HG02938 (cell line): Measurements from ENCODE around the gene GSDME.

ENCODE experiments used
- ATAC-seq: cut with Tn5 transposase; IDR thresholded peaks from one replicate; pipeline ENCODE4 v1.9.1; 2021; ENCODE audit warnings: mild to moderate bottlenecking, moderate library complexity; ENCODE audit not compliant: unreplicated experiment

The GSDME gene

GRCh38 chr7:24659505-24659904 is 97.8 kb downstream of the GSDME start:
- no peak for ATAC-seq

DNA sequence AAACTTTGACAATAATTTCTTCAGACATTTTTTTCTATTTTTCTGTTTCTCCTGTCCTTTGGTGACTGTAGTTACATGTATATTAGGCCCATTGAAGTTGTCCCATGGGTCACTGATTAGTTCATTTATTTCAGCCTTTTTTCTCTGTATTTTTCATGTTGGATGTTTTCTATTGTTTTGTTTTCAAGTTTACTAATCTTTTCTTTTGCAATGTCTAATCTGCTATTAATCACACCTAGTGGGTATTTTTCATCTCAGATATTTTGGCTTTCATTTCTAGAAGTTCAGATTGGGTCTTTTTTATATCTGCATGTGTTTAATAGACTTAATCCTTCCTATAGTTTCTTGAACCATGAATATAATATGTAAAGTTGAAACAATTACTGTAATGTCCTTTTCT is 99.3 kb downstream of the GSDME start:
- ATAC-seq = no peak

DNA sequence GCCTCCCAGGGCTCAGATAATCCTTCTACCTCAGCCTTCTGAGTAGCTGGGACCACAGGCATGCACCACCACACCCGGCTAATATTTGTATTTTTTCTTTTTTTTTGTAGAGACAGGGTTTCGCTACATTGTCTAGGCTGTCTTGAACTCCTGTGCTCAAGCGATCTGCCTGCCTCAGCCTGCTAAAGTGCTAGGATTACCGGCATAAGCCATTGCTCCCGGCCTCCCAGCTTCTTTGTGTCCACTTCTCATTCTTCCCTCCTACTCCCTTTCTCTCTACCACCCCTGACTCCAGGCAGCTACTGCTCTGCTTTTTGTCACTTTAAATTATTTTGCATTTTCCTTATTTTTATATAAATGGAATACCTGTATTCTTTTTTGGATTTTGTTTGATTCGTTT is 100.7 kb downstream of the GSDME start:
- ATAC-seq = no peak

DNA sequence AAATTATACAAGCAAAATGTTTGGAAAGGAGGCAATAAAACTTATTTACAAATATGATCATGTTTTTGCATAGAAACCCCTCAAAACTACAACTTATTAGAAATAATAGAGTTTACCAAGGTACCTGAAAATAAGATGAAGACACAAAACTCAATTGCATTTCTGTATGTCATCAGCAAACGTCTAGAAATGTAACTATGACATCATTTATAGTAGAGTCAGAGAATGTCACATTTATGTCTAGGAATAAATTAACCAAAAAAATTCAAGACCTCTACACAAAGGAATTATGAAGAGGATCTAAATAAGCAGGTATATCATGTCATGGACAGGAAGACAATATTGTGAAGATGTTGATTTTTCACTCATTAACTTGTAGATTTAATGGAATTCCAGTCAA is 103.0 kb downstream of the GSDME start:
- ATAC-seq = no peak

DNA sequence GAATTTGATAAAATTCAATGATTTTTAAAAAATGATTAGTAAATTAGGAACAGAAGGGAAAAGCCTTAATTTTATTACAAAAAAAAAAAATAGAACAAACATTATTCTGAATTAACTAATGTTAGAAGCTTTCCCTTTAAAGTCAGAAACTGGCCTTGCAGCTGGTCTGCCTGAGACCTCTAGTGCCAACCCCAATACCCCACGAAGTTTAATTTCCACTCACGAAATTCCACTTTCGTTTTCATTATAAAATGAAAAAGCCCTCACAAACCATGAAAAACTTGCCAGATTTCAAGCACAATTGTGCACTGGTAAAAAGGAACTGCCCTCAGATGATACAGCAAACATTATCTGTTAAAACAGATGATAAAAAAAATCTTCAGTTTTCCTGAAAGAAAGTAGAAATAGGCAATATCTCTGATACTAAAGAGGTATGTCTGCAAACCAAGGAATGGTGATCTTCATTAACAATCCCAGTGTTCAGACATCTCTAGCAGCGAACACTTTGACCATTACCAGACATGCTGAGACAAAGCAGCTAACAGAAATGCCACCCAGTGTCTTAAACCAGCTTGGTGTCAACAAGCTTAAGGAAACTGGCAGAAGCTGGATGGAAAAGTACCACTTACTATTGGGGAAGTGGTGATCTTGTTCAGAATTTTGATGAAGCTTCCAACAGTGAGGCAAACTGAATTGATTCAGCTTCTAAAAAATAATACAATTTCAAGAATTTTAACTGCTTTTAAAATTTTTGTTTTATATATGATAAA is 103.8 kb downstream of the GSDME start:
- no peak for ATAC-seq

DNA sequence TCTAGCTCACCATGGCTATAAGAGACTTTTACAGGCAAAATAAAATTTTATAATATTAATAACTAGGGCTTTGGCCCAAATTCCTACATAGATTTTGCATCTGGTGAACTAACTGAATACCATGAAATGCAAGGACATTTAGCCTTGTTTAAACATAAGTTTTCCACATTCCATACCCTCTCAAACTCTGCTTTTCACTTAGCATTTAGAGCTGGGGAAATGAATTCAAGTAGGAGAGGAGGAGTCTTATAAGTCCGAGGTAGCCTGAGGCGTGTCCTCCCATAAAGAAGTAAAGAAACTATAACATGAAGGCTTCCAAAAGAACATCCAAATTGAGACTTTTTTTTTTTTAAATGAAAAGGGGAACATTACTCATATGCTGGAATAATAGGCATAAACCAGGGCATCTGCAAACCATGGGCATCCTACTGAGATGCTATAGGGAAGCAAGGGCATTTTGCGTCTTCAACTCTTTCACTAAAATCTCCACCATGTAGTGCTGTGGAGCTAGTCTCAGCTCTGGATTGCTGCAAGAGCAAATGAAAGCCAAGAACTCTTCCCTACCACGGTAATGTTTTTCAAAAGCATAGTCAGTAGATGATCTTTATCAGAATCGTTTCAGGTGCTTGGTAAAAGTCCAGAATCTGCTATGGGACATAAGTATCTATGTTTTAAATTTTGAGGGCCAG is 104.9 kb downstream of the GSDME start:
- no peak for ATAC-seq
